ENCODE results near the gene TRPM1.

Gene TRPM1

DNA sequence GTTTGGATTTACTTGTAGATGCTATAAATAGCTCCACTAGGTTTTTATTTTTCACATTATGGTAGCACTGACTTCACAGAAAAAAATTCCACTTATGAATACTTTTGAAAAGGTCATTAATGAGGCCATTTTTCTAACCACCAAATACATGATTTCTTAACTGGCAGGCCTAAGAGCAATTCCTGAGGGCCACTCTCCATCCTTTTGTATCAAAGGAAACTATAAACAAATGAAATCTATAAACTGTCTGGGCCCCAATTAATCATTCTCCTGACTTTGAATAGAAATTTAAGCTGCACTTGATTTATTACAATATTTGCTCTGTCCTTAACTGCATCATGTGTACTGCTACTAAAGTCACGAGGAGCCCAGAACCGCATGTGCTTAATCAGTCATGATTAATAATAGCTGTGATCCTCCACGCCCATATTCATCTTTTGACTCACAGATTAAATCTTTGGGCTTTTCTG lies 85.0 kb downstream of the TRPM1 start:
- peaks cover 23% of the 10 kb centered on the region for H3K4me1 Mint-ChIP-seq
- H3K4me3 Mint-ChIP-seq: no peak overlapping the region
- no peak overlapping the region for H3K27ac Mint-ChIP-seq
- peaks cover 22% of the 10 kb centered on the region for H3K9me3 Mint-ChIP-seq
- peaks cover 9% of the 10 kb centered on the region for H3K36me3 Mint-ChIP-seq (ENCODE audit: low read depth)
- ATAC-seq (no peak), DNase-seq (no peak)
- no peaks in the 10 kb centered on the region for H3K27me3 Mint-ChIP-seq

GRCh38 chr15:31014608-31014925 lies 87.0 kb downstream of the TRPM1 start:
- H3K9me3 Mint-ChIP-seq: peaks cover 22% of the 10 kb centered on the region
- H3K4me1 Mint-ChIP-seq: peaks cover 21% of the 10 kb centered on the region
- H3K27ac Mint-ChIP-seq: no peak overlapping the region
- no peak for ATAC-seq
- H3K4me3 Mint-ChIP-seq: no peak overlapping the region
- no peak for DNase-seq
- H3K27me3 Mint-ChIP-seq: no peaks in the 10 kb centered on the region
- H3K36me3 Mint-ChIP-seq (ENCODE audit: low read depth): peaks cover 9% of the 10 kb centered on the region

- peaks cover 25% of the 10 kb centered on the region for H3K4me1 Mint-ChIP-seq
- ATAC-seq (no peak), DNase-seq (no peak)
- no peak overlapping the region for H3K4me3 Mint-ChIP-seq
- H3K9me3 Mint-ChIP-seq: peaks cover 22% of the 10 kb centered on the region
- H3K27ac Mint-ChIP-seq: no peak overlapping the region
- peaks cover 9% of the 10 kb centered on the region for H3K36me3 Mint-ChIP-seq (ENCODE audit: low read depth)
- H3K27me3 Mint-ChIP-seq: no peaks in the 10 kb centered on the region
Measured at GRCh38 chr15:31013863-31014607, 87.5 kb downstream of the TRPM1 start.

GRCh38 chr15:31012455-31012854 lies 89.1 kb downstream of the TRPM1 start:
- ATAC-seq (no peak), DNase-seq (no peak)
- Mint-ChIP-seq H3K36me3 (ENCODE audit: low read depth) (peaks cover 9% of the 10 kb centered on the region), H3K4me1 (peaks cover 28% of the 10 kb centered on the region), H3K27ac (no peak overlapping the region), H3K9me3 (peaks cover 22% of the 10 kb centered on the region), H3K4me3 (no peak overlapping the region), H3K27me3 (no peaks in the 10 kb centered on the region)

- peaks cover 9% of the 10 kb centered on the region for H3K36me3 Mint-ChIP-seq (ENCODE audit: low read depth)
- H3K4me3 Mint-ChIP-seq: no peak overlapping the region
- ATAC-seq (no peak), DNase-seq (no peak)
- H3K27ac Mint-ChIP-seq: no peak overlapping the region
- peaks cover 33% of the 10 kb centered on the region for H3K4me1 Mint-ChIP-seq
- H3K27me3 Mint-ChIP-seq: no peaks in the 10 kb centered on the region
- peaks cover 22% of the 10 kb centered on the region for H3K9me3 Mint-ChIP-seq
Measured at GRCh38 chr15:31010036-31010435, 91.5 kb downstream of the TRPM1 start.

DNA sequence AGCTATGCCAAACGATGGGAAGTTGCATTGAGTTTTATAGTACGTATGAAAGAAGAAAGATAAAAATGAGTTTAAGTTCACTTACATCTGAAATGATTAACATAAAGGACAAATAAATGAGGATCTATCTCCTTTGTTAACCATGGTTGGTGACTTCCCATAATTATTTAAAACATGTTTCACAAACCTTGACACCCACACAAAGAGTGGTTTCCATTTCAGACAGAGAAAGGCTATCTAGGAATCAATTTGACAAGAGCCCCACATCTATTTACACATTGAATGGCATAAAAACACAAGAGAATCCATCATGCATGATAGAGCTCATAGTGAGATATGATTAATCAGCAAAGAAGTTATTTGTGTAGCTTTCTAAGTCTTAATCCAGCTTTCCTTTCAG lies 95.9 kb downstream of the TRPM1 start:
- ATAC-seq: no peak
- no peak overlapping the region for H3K4me3 Mint-ChIP-seq

GRCh38 chr15:31004220-31004733 lies 97.2 kb downstream of the TRPM1 start:
- H3K4me3 Mint-ChIP-seq: peak overlapping the region; percentile 9
- DNase-seq (no peak), ATAC-seq (peak; percentile 43)
- no peak overlapping the region for H3K27ac Mint-ChIP-seq
- peaks cover 3% of the 10 kb centered on the region for H3K27me3 Mint-ChIP-seq
- peaks cover 22% of the 10 kb centered on the region for H3K4me1 Mint-ChIP-seq
- no peaks in the 10 kb centered on the region for H3K9me3 Mint-ChIP-seq
- no peaks in the 10 kb centered on the region for H3K36me3 Mint-ChIP-seq (ENCODE audit: low read depth)

More for the DNA sequence above, 95.9 kb downstream of the TRPM1 start:
- H3K27me3 Mint-ChIP-seq: peaks cover 3% of the 10 kb centered on the region
- no peak for DNase-seq
- H3K4me1 Mint-ChIP-seq: peaks cover 26% of the 10 kb centered on the region
- peak overlapping the region; percentile 40 for H3K27ac Mint-ChIP-seq
- no peaks in the 10 kb centered on the region for H3K36me3 Mint-ChIP-seq (ENCODE audit: low read depth)
- H3K9me3 Mint-ChIP-seq: no peaks in the 10 kb centered on the region

DNA sequence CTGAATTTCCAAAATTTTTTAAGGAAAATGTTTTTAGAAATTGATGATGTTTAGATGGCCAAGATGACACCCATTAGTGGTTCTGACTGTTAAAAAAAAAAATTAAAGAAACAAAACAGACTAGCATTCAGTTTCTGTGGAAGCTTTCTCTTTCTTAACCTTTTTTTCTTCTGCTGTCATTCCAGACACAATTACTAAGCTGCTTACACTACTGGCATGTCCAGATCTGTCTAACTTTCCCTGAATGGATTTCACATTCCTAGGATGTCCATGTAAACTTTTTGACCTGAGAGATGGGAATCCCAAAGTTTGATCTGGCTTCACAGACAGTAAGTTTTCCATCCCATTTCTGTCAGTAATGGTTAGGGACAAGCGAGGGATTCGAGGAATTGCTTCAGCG lies 99.8 kb downstream of the TRPM1 start:
- DNase-seq: no peak
- ATAC-seq: no peak
- no peaks in the 10 kb centered on the region for H3K36me3 Mint-ChIP-seq (ENCODE audit: low read depth)
- H3K9me3 Mint-ChIP-seq: no peaks in the 10 kb centered on the region
- H3K27ac Mint-ChIP-seq: no peak overlapping the region
- H3K4me3 Mint-ChIP-seq: no peak overlapping the region
- H3K4me1 Mint-ChIP-seq: peaks cover 18% of the 10 kb centered on the region
- H3K27me3 Mint-ChIP-seq: peaks cover 3% of the 10 kb centered on the region

DNA sequence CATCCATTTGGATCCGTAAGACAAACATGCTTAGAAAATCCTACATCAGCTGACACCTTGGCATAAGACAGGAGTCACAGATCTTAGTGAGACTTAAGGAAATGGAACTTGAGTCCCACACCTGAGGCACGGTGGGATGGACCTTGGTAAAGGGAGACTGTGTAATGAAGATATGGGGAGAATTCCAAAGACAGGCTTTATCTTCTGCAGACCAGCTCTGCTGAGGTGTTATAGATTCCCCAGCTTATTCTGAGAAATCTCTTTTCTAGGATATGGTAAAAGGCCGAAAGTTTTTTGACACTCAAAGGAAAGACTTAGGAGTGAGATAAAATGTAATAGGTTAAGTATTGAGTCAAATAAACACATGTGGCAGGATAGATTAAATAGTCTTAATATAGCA lies 101.8 kb downstream of the TRPM1 start:
- H3K36me3 Mint-ChIP-seq (ENCODE audit: low read depth): no peaks in the 10 kb centered on the region
- DNase-seq (no peak), ATAC-seq (no peak)
- no peak overlapping the region for H3K27ac Mint-ChIP-seq
- peaks cover 3% of the 10 kb centered on the region for H3K27me3 Mint-ChIP-seq
- no peak overlapping the region for H3K4me3 Mint-ChIP-seq
- no peaks in the 10 kb centered on the region for H3K9me3 Mint-ChIP-seq
- H3K4me1 Mint-ChIP-seq: peaks cover 7% of the 10 kb centered on the region

DNA sequence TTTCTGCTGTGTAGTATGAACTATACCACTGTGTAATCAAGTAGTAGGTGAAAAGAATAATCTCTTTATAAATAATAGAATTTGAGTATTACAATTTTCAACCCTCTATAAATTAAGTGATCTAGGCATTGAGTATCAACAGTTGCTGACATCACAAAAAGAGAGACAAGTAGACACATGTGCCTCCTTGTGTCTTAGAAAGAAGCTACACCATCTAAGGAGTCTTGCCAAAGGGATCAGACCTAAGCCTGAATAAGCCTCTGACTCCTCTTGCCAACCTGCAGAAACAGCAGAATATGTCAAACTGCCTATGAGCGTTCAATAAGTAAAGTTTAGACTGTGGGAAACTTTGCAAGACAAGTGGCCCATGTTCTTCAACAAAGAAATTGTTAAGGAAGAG lies 104.3 kb downstream of the TRPM1 start:
- Mint-ChIP-seq H3K4me1 (peaks cover 3% of the 10 kb centered on the region), H3K9me3 (no peaks in the 10 kb centered on the region), H3K4me3 (no peak overlapping the region), H3K27ac (no peak overlapping the region), H3K27me3 (peaks cover 2% of the 10 kb centered on the region), H3K36me3 (ENCODE audit: low read depth) (no peaks in the 10 kb centered on the region)
- DNase-seq (no peak), ATAC-seq (no peak)

- peak overlapping the region; percentile 85 for H3K4me3 Mint-ChIP-seq
- H3K9me3 Mint-ChIP-seq: no peaks in the 10 kb centered on the region
- ATAC-seq: no peak
- H3K27ac Mint-ChIP-seq: peak overlapping the region; percentile 84
- no peaks in the 10 kb centered on the region for H3K36me3 Mint-ChIP-seq (ENCODE audit: low read depth)
- DNase-seq: peak; percentile 16
- H3K4me1 Mint-ChIP-seq: peaks cover 30% of the 10 kb centered on the region
- no peaks in the 10 kb centered on the region for H3K27me3 Mint-ChIP-seq
Measured at GRCh38 chr15:30992249-30992864, 109.2 kb downstream of the TRPM1 start.

GRCh38 chr15:30991255-30992235 lies 110.0 kb downstream of the TRPM1 start, which contains the start of gene MTMR10:
TSS of gene MTMR10 (minus strand) at chr15:30991628. CDS start at chr15:30991506, 122 bp downstream.
- peak within 1 kb of the TSS; percentile 84 for H3K27ac Mint-ChIP-seq
- H3K36me3 Mint-ChIP-seq (ENCODE audit: low read depth): peaks cover 3% of the 10 kb centered on the region
- ATAC-seq (peak; percentile 96), DNase-seq (peak; percentile 74)
- peaks cover 33% of the 10 kb centered on the region for H3K4me1 Mint-ChIP-seq
- no peaks in the 10 kb centered on the region for H3K27me3 Mint-ChIP-seq
- no peaks in the 10 kb centered on the region for H3K9me3 Mint-ChIP-seq
- H3K4me3 Mint-ChIP-seq: peak within 1 kb of the TSS; percentile 86

DNA sequence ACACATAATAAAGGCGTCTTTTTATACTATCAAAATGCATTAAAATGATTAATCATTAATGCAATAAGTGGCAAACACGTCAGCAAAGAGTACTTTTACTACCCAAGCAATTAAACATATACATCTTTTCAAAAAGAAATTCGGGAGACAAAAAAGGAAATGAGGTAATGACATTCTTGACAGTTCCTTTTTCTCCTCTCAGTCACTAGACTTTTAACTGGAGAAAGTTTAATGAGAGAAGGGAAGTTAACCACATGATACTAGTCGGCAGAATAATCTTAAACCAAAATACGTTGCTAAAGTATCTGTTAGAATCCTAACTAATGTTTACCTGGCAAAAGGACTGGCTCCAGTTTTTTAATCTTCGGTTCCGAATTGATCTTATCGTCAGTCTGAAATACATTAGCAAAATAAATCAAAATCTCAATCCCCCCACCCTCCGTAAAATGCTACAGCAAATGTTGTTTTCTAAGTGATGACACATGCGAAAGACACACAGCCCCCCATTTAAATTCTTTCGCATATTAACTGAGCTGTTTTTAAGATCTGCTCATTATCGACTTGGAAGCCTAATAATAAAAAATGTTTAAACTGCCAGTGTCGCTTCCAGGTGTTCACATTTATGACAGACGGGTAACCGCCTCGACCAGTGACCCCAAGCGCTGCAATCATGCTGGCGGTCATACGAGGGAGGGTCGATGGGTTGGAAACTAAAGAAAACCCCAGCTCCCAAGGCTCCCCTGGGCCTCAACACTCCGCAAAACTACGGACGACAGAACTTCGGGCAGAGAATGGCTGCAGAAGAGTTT lies 110.9 kb downstream of the TRPM1 start:
- ATAC-seq (peak; percentile 7), DNase-seq (no peak)
- Mint-ChIP-seq H3K36me3 (ENCODE audit: low read depth) (peaks cover 5% of the 10 kb centered on the region), H3K9me3 (no peaks in the 10 kb centered on the region), H3K27me3 (no peaks in the 10 kb centered on the region), H3K4me3 (peak overlapping the region; percentile 86), H3K27ac (peak overlapping the region; percentile 77), H3K4me1 (peaks cover 35% of the 10 kb centered on the region)

- H3K36me3 Mint-ChIP-seq (ENCODE audit: low read depth): peaks cover 5% of the 10 kb centered on the region
- no peak for ATAC-seq
- H3K27ac Mint-ChIP-seq: peak overlapping the region; percentile 77
- DNase-seq: no peak
- no peaks in the 10 kb centered on the region for H3K9me3 Mint-ChIP-seq
- peaks cover 40% of the 10 kb centered on the region for H3K4me1 Mint-ChIP-seq
- peak overlapping the region; percentile 86 for H3K4me3 Mint-ChIP-seq
- H3K27me3 Mint-ChIP-seq: no peaks in the 10 kb centered on the region
Measured at GRCh38 chr15:30990036-30990435, 111.5 kb downstream of the TRPM1 start.

Data from activated naive CD8-positive, alpha-beta T cell treated with anti-CD3 and anti-CD28 coated beads, Interleukin-2, amount 50 U/mL, for 24 hours (primary cell).